ENCODE measurements around the gene PPP3R1.

DNA sequence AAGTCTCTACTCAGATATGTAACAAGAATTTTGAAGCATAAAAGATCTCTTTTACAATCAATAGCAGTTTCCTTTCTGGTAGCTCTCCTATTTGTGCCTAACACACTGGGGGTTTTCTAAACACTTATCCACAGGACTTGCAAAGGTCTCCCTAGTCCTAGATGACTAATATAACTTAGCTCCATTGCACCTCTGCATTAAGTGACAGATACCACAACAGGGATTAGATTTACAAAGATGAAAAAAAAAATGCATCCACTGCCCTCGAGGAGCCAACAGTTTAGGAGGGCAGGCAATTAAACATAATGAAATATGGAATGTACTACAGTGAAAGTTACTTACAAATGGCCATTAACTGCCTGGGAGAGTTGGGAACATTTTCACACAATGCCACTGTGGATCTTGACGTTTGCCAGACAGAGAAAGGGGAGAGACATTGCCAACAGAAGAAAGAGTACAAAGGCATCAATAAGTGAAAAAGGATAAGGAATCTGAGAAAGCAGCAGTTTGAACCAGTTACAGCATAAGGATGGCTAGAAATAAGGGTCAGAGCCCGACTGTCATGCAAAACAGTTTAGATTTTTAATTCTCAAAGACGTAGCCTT lies 14.3 kb downstream of the PPP3R1 start:
- TF ChIP-seq EZH2 (IDR thresholded peaks at IDR 0.05; ENCODE audit: borderline replicate concordance, low read depth, low read length, severe bottlenecking) (no peak), FOS (IDR thresholded peaks at IDR 0.05; ENCODE audit: borderline replicate concordance, insufficient read depth, low read length) (no peak), POLR2A (IDR thresholded peaks at IDR 0.05; ENCODE audit: low read depth, low read length) (no peak), JUN (IDR thresholded peaks at IDR 0.05; ENCODE audit: borderline replicate concordance, insufficient read depth, insufficient read length, low read depth) (no peak), MYC (IDR thresholded peaks at IDR 0.05; ENCODE audit: low read depth, low read length) (no peak), POLR2AphosphoS5 (IDR thresholded peaks at IDR 0.05; ENCODE audit: insufficient read depth, low read depth, low read length) (no peak)
- TF ChIP-seq, protein P1, sequence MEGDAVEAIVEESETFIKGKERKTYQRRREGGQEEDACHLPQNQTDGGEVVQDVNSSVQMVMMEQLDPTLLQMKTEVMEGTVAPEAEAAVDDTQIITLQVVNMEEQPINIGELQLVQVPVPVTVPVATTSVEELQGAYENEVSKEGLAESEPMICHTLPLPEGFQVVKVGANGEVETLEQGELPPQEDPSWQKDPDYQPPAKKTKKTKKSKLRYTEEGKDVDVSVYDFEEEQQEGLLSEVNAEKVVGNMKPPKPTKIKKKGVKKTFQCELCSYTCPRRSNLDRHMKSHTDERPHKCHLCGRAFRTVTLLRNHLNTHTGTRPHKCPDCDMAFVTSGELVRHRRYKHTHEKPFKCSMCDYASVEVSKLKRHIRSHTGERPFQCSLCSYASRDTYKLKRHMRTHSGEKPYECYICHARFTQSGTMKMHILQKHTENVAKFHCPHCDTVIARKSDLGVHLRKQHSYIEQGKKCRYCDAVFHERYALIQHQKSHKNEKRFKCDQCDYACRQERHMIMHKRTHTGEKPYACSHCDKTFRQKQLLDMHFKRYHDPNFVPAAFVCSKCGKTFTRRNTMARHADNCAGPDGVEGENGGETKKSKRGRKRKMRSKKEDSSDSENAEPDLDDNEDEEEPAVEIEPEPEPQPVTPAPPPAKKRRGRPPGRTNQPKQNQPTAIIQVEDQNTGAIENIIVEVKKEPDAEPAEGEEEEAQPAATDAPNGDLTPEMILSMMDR (IDR thresholded peaks at IDR 0.05; ENCODE audit: extremely low read depth in 1 of 2, insufficient read depth in 1 of 2, low read depth in 1 of 2, low read length in 2 of 2) = no peak

All from endothelial cell of umbilical vein (primary cell).